ENCODE measurements around the gene KCNK6.
"Not testable (repeated sequence)": the region's sequence is repeated elsewhere in the genome, so short reads cannot be mapped to it uniquely, and the experiment has no call there.

The KCNK6 gene

DNA sequence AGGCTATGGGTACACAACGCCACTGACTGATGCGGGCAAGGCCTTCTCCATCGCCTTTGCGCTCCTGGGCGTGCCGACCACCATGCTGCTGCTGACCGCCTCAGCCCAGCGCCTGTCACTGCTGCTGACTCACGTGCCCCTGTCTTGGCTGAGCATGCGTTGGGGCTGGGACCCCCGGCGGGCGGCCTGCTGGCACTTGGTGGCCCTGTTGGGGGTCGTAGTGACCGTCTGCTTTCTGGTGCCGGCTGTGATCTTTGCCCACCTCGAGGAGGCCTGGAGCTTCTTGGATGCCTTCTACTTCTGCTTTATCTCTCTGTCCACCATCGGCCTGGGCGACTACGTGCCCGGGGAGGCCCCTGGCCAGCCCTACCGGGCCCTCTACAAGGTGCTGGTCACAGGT lies 6.9 kb downstream of the KCNK6 start:
- Histone ChIP-seq H3K36me3 (ENCODE audit: insufficient read depth, low read length) (peaks cover 16% of the 10 kb centered on the region), H3K27ac (ENCODE audit: low read depth, low read length) (no peak overlapping the region)
- 95% methylated on average over 22 of the region's 22 CpGs for WGBS

DNA sequence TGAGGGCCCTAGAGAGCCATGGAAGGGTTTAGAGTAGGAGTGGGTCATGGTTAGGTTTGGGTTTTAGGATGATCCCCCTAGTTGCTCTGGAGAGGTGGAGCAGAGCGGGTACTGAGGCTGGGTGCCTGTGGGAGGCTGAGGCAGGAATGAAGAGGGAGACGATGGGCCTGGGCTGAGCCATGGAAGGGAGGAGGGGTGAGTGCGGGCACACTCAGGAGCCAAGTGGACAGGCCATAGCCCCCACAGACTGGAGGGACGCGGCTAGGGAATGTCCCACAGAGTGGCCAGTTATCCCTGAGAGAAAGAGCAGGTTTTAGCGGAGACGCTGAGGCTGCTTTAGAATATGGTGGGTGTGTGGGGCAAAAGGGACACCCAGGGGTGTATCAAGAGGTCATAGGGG lies 10.0 kb downstream of the KCNK6 start:
- WGBS, result 93% methylated on average over 7 of the region's 7 CpGs
- Histone ChIP-seq H3K9me3 (ENCODE audit: insufficient read depth, low read depth, low read length) (no peaks in the 10 kb centered on the region), H3K9ac (ENCODE audit: low read depth, low read length) (no peak overlapping the region), H3K4me1 (ENCODE audit: insufficient read depth, low read length) (no peaks in the 10 kb centered on the region), H3K36me3 (ENCODE audit: insufficient read depth, low read length) (peaks cover 16% of the 10 kb centered on the region), H3K4me3 (ENCODE audit: low read length) (no peak overlapping the region), H3K27ac (ENCODE audit: low read depth, low read length) (no peak overlapping the region), H3K27me3 (ENCODE audit: insufficient read depth, low read length) (no peaks in the 10 kb centered on the region)

More for the DNA sequence above, 6.9 kb downstream of the KCNK6 start:
- H3K4me1 ChIP-seq (ENCODE audit: insufficient read depth, low read length), result no peaks in the 10 kb centered on the region
- H3K9ac ChIP-seq (ENCODE audit: low read depth, low read length), result no peak overlapping the region
- no peak overlapping the region for H3K4me3 ChIP-seq (ENCODE audit: low read length)
- H3K9me3 ChIP-seq (ENCODE audit: insufficient read depth, low read depth, low read length), result no peaks in the 10 kb centered on the region
- no peaks in the 10 kb centered on the region for H3K27me3 ChIP-seq (ENCODE audit: insufficient read depth, low read length)

DNA sequence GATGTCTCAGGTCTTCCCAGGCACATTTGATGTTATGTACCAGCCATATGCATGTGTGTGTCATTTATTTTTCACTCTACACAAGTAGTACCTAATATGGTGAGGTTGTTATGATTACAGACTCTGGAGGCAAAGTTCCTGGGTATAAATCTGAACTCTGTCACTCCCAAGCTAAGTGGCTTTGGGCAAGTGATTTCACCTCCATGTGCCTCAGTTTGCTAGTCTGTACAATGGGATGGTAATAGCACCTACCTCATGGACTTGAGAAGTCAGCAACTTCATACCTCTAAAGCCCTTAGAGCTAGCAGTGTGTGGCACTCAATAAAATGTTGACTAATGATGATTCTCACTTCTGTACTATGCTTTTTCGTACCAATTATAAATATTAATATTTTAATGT lies 12.1 kb downstream of the KCNK6 start:
- H3K36me3 ChIP-seq (ENCODE audit: insufficient read depth, low read length), result peaks cover 14% of the 10 kb centered on the region
- H3K27me3 ChIP-seq (ENCODE audit: insufficient read depth, low read length), result no peaks in the 10 kb centered on the region
- no peaks in the 10 kb centered on the region for H3K4me1 ChIP-seq (ENCODE audit: insufficient read depth, low read length)
- H3K4me3 ChIP-seq (ENCODE audit: low read length), result no peak overlapping the region
- H3K9ac ChIP-seq (ENCODE audit: low read depth, low read length), result no peak overlapping the region
- no peak overlapping the region for H3K27ac ChIP-seq (ENCODE audit: low read depth, low read length)
- WGBS, result no CpG with 5 or more reads among the region's 1 CpG
- no peaks in the 10 kb centered on the region for H3K9me3 ChIP-seq (ENCODE audit: insufficient read depth, low read depth, low read length)

DNA sequence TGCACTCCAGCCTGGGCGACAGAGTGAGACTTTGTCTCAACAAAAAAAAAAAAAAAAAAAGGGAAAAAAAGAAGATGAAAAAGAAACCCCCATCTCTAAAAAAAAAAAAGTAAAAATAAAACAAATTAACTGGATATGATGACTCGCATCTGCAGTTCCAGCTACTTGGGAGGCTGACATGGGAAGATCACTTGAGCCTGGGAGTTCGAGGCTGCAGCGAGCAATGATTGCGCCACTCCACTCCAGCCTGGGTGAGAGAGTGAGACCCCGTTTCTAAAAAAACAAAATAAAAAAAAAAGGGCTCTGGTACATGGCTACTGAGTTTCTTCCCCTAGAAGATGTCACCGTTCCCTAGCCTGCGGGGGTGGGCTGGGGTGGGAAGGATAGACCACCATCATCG lies 13.6 kb downstream of the KCNK6 start:
- Histone ChIP-seq H3K9ac (ENCODE audit: low read depth, low read length) (no peak overlapping the region), H3K27me3 (ENCODE audit: insufficient read depth, low read length) (no peaks in the 10 kb centered on the region), H3K36me3 (ENCODE audit: insufficient read depth, low read length) (peaks cover under 1% of the 10 kb centered on the region; the same call in 1 of the 2 replicates), H3K9me3 (ENCODE audit: insufficient read depth, low read depth, low read length) (no peaks in the 10 kb centered on the region), H3K4me3 (ENCODE audit: low read length) (no peak overlapping the region), H3K4me1 (ENCODE audit: insufficient read depth, low read length) (no peaks in the 10 kb centered on the region), H3K27ac (ENCODE audit: low read depth, low read length) (no peak overlapping the region)
- WGBS, result 98% methylated on average over 6 of the region's 9 CpGs

DNA sequence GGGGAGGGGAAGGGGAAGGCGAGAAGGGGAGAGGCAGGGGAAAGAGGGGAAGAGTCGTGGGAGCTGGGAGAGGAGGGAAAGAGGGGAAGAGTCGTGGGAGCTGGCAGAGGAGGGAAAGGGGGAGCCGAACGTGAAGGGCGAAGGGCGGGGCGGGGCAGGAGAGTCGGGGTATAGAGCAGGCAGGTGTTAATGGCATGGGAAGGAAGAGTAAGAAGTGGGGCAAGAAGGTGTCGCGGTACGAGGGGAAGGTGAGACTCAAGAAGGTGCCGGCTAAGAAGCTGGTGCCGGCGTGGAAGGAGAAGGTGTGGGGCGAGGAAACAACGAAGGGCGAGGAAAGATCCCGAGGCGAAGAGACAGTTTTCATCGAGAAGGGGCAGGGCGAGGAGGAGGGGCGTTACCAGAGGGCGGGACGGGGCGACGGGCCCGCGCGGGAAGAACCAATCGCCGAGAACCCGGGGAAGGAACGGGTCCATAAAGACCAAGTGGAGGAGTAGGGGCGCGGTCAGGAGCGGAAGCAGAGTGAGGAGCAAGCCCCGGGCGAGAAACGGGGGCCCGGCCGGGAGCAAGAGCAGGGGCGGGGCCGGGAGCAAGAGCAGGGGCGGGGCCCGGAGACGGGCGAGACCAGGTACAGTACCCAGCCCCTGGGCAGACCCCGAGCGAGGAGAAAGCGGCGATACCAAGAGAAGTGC lies 16.4 kb downstream of the KCNK6 start:
- Histone ChIP-seq H3K4me1 (ENCODE audit: insufficient read depth, low read length) (no peaks in the 10 kb centered on the region), H3K9me3 (ENCODE audit: insufficient read depth, low read depth, low read length) (no peaks in the 10 kb centered on the region), H3K36me3 (ENCODE audit: insufficient read depth, low read length) (no peaks in the 10 kb centered on the region), H3K27me3 (ENCODE audit: insufficient read depth, low read length) (no peaks in the 10 kb centered on the region), H3K4me3 (ENCODE audit: low read length) (peak overlapping the region; percentile 83), H3K27ac (ENCODE audit: low read depth, low read length) (peak overlapping the region; percentile 64; the same call in 1 of the 2 replicates), H3K9ac (ENCODE audit: low read depth, low read length) (peak overlapping the region; percentile 41; the same call in 1 of the 2 replicates)
- under 1% methylated on average over 52 of the region's 52 CpGs for WGBS

DNA sequence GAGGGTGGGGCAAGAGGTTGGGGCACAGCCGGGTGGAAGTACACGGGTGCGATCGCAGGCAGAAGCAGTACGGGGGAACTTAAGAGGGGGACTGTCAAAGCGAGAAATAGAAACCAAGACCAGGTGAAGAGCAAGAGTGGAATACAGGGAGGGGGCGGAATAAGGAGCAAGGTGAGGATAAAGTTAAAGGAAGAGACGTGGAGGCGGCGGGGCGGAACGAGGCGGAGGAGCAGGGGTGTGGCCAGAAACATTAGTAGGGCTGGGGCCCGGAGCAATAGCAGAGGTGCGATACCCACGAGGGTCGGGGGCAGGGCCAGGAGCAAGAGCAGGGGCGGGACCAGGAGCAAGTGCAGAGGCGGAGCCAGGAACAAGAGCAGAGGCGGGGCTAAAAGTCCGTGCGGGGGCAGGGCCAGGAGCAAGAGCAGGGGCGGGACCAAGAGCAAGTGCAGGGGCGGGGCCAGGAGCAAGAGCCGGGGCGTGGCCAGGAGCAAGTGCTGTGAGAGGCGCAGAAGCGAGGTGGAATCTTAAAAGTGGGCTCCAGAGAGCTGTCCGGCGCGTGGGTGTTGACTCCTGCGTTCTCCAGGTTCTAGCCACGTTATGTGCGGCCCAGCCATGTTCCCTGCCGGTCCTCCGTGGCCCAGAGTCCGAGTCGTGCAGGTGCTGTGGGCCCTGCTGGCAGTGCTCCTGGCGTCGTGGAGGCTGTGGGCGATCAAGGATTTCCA lies 17.2 kb downstream of the KCNK6 start:
- Histone ChIP-seq H3K9me3 (ENCODE audit: insufficient read depth, low read depth, low read length) (no peaks in the 10 kb centered on the region), H3K9ac (ENCODE audit: low read depth, low read length) (peak overlapping the region; percentile 41; the same call in 1 of the 2 replicates), H3K27ac (ENCODE audit: low read depth, low read length) (peak overlapping the region; percentile 64; the same call in 1 of the 2 replicates), H3K4me1 (ENCODE audit: insufficient read depth, low read length) (no peaks in the 10 kb centered on the region), H3K4me3 (ENCODE audit: low read length) (peak overlapping the region; percentile 83), H3K27me3 (ENCODE audit: insufficient read depth, low read length) (no peaks in the 10 kb centered on the region), H3K36me3 (ENCODE audit: insufficient read depth, low read length) (no peaks in the 10 kb centered on the region)
- WGBS, result 6% methylated on average over 41 of the region's 41 CpGs

DNA sequence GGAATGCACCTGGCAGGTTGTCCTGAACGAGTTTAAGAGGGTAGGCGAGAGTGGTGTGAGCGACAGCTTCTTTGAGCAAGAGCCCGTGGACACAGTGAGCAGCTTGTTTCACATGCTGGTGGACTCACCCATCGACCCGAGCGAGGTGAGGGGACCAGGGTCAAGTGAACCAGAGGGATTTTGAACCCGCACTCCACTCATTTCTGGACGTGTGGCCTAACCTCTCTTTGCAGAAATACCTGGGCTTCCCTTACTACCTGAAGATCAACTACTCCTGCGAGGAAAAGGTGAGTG lies 17.7 kb downstream of the KCNK6 start:
- no peaks in the 10 kb centered on the region for H3K4me1 ChIP-seq (ENCODE audit: insufficient read depth, low read length)
- WGBS, result 68% methylated on average over 10 of the region's 10 CpGs
- H3K4me3 ChIP-seq (ENCODE audit: low read length), result peak overlapping the region; percentile 83
- H3K9me3 ChIP-seq (ENCODE audit: insufficient read depth, low read depth, low read length), result no peaks in the 10 kb centered on the region
- H3K27ac ChIP-seq (ENCODE audit: low read depth, low read length), result no peak overlapping the region; the same call in 1 of the 2 replicates
- no peaks in the 10 kb centered on the region for H3K27me3 ChIP-seq (ENCODE audit: insufficient read depth, low read length)
- no peaks in the 10 kb centered on the region for H3K36me3 ChIP-seq (ENCODE audit: insufficient read depth, low read length)
- H3K9ac ChIP-seq (ENCODE audit: low read depth, low read length), result no peak overlapping the region

DNA sequence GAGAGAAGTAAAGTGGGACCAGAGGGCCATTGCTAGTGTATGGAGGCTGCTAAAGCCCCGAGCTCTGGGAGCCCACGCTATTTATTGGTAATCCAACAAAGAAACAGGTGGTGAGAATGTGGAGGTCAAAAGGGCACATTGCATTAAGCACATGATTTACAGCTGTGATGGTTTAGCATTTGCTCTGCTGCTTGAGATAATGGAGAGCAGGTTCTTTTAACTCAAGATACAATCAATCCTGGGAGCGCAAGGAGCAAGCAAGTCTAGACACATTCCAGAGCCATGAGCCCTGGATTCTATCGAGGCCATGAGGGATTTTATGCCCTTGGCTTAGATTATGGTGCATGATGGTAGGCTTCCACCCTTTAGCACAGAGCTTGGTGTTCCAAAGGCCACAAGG lies 19.4 kb downstream of the KCNK6 start:
- not testable (repeated sequence) for H3K9ac ChIP-seq (ENCODE audit: low read depth, low read length); H3K36me3 ChIP-seq (ENCODE audit: insufficient read depth, low read length); H3K9me3 ChIP-seq (ENCODE audit: insufficient read depth, low read depth, low read length); H3K27me3 ChIP-seq (ENCODE audit: insufficient read depth, low read length); H3K27ac ChIP-seq (ENCODE audit: low read depth, low read length); H3K4me3 ChIP-seq (ENCODE audit: low read length); H3K4me1 ChIP-seq (ENCODE audit: insufficient read depth, low read length)
- 75% methylated on average over 4 of the region's 4 CpGs for WGBS

DNA sequence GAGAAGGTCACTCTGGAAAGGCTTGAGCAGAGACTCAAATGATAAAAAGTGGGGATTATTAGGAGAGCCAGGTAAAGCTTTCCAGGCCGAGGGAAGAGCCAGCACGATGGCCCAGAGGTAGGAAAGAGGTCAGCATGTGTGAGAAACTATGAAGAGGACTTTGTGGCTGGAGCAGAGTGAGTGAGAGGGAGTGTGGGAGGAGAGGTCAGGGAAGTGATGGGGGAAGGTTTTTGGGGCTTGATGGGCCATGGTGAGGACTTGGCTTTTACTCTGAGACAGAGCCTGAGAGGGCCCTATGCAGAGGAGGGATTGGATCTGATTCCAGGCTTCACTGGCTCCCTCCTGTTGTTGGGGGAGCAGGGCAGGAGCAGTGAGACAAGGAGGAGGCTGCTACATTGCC lies 21.3 kb downstream of the KCNK6 start:
- 87% methylated on average over 2 of the region's 2 CpGs for WGBS

DNA sequence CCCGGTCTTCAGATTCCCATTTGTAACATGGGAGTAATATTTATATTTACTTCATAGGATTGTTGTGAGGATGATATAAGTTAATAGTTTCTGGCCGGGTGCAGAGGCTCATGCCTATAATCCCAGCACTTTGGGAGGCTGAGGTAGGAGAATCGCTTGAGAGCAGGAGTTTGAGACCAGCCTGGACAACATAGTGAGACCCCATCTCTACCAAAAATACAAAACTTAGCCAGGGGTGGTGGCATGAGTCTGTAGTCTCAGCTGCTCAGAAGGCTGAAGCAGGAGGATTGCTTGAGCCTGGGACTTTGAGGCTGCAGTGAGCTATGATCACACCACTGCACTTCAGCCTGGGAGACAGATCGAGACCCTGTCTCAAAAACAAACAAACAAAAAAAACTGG lies 27.2 kb downstream of the KCNK6 start:
- H3K9me3 ChIP-seq (ENCODE audit: insufficient read depth, low read depth, low read length), result no peaks in the 10 kb centered on the region
- 80% methylated on average over 3 of the region's 4 CpGs for WGBS
- H3K36me3 ChIP-seq (ENCODE audit: insufficient read depth, low read length), result no peaks in the 10 kb centered on the region

More for the DNA sequence above, 21.3 kb downstream of the KCNK6 start:
- Histone ChIP-seq H3K27ac (ENCODE audit: low read depth, low read length) (no peak overlapping the region), H3K9ac (ENCODE audit: low read depth, low read length) (no peak overlapping the region), H3K4me1 (ENCODE audit: insufficient read depth, low read length) (no peaks in the 10 kb centered on the region), H3K4me3 (ENCODE audit: low read length) (no peak overlapping the region), H3K9me3 (ENCODE audit: insufficient read depth, low read depth, low read length) (no peaks in the 10 kb centered on the region), H3K36me3 (ENCODE audit: insufficient read depth, low read length) (no peaks in the 10 kb centered on the region), H3K27me3 (ENCODE audit: insufficient read depth, low read length) (no peaks in the 10 kb centered on the region)

DNA sequence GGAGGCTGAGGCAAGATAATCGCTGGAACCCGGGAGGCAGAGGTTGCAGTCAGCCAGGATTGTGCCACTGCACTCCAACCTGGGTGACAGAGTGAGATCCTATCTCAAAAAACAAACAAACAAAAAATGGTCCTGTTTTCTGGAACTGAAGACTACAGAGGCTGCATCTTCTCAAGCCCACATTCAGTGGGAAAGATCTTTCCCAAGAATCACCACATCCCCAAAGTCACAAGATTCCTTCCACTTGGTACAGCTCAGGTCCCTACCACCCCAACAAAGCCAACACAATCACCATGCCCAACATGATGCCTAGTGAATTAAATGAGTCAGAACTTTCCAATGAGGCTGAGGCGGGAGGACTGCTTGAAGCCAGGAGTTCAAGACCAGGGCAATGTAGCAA lies 31.2 kb downstream of the KCNK6 start:
- H3K36me3 ChIP-seq (ENCODE audit: insufficient read depth, low read length), result no peaks in the 10 kb centered on the region
- H3K27me3 ChIP-seq (ENCODE audit: insufficient read depth, low read length), result no peaks in the 10 kb centered on the region
- H3K9me3 ChIP-seq (ENCODE audit: insufficient read depth, low read depth, low read length), result no peaks in the 10 kb centered on the region
- no peak overlapping the region for H3K9ac ChIP-seq (ENCODE audit: low read depth, low read length)
- 92% methylated on average over 3 of the region's 3 CpGs for WGBS
- H3K4me3 ChIP-seq (ENCODE audit: low read length), result no peak overlapping the region
- no peaks in the 10 kb centered on the region for H3K4me1 ChIP-seq (ENCODE audit: insufficient read depth, low read length)
- no peak overlapping the region for H3K27ac ChIP-seq (ENCODE audit: low read depth, low read length)

More for the DNA sequence above, 27.2 kb downstream of the KCNK6 start:
- Histone ChIP-seq H3K9ac (ENCODE audit: low read depth, low read length) (no peak overlapping the region), H3K4me1 (ENCODE audit: insufficient read depth, low read length) (no peaks in the 10 kb centered on the region), H3K27me3 (ENCODE audit: insufficient read depth, low read length) (no peaks in the 10 kb centered on the region), H3K27ac (ENCODE audit: low read depth, low read length) (no peak overlapping the region), H3K4me3 (ENCODE audit: low read length) (no peak overlapping the region)
